NCI-H748 treated with DMSO at 0.1 percent for 48 hours (cell line): ENCODE measurements around the gene DTX2.
"Not testable (repeated sequence)": the region's sequence is repeated elsewhere in the genome, so short reads cannot be mapped to it uniquely, and the experiment has no call there.

Source experiments
- DNase-seq: peaks from one replicate; lab custom pipeline; 2025; lab: John Stamatoyannopoulos, UW

DTX2 gene

DNA sequence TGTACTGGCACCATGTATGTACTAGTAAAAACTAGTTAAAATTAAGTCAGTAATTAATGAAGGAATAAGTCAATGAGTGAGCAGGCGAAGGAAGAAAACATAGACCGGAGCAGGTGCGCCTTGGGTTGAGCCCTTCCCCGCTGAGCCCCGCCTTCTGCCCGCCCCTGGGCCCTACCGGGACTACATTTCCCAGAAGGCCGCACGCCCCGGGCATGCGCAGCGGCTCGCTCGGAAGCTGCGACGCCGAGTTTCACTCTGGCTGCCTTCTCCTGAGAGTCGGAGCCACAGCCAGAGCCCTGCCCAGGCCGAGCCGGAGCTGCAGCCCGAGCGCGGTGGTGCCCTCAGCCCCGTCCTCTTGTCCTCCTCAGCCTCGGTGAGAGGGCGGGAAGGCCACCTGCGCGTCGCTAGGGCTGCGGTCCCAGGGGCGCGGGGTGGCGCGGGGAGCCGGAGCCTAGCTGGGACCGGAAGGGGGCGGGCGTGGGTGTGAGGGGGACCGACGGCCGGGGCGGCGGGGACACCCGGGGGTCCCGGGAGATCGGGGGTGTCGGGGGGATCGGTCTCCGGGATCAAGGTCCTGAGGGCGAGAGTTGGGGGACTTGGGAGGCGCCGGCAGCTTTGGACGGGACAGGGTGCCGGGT, at the start of gene DTX2:
TSS of gene DTX2 (plus strand) at position 246 of the 638 bp plus-strand sequence. CDS start 18,801 bp downstream, outside the sequence.
- DNase-seq: not testable (repeated sequence)

GRCh38 chr7:76412249-76412648, 49.3 kb upstream of the DTX2 start:
- no peak for DNase-seq

DNA sequence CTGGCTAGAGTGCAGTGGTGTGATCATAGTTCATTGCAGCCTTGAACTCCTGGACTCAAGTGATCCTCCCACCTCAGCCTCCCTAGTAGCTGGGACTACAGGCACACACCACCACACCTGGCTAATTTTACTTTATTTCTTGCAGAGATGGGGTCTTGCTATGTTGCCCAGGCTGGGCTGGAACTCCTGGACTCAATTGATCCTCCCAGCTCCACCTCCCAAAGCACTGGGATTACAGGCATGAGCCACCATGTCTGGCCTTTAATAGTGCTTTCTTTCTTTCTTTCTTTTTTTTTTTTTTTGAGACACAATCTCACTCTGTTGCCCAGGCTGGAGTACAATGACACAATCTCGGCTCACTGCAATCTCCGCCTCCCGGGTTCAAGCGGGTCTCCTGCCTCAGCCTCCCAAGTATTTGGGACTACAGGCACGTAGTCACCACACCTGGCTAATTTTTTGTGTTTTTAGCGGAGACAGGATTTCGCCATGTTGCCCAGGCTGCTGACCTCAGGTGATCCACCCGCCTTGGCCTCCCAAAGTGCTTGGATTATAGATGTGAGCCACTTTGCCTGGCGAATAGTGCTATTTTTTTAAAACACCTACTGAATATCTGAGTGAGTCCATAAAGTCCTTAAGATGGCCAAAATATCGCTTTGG, 43.7 kb upstream of the DTX2 start:
- DNase-seq: not testable (repeated sequence)

GRCh38 chr7:76421097-76421496, 40.4 kb upstream of the DTX2 start:
- DNase-seq: not testable (repeated sequence)

DNA sequence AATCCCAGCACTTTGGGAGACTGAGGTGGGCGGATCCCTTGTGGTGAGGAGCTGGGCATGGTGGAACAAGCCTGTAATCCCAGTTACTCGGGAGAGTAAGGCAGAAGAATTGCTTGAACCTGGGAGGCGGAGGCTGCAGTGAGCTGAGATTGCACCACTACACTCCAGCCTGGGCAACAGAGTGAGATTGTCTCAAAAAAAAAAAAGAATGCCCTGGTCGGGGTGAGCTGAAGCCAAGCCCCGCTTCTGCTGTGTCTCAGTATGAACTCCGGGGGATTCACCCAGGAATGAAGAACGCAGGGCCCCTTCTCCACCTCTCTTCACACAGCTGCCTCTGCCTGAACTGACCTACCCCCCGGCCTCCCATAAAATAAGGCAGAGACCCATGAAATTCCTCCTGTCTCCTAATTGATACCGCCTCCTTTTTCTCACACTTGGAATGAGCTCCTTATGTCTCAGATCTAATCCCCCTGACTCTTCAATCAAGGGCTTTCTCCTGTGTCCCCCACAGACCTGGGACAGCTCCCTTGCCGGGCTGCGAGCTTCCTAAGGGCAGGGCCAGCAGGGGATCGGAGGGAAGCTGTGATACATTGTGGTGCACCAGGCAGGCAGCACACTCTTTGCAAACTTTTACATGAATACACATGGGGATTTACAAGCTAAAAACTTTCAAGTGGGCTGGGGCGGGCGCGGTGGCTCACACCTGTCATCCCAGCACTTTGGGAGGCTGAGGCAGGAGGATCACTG, 37.7 kb upstream of the DTX2 start:
- DNase-seq: no peak

DNA sequence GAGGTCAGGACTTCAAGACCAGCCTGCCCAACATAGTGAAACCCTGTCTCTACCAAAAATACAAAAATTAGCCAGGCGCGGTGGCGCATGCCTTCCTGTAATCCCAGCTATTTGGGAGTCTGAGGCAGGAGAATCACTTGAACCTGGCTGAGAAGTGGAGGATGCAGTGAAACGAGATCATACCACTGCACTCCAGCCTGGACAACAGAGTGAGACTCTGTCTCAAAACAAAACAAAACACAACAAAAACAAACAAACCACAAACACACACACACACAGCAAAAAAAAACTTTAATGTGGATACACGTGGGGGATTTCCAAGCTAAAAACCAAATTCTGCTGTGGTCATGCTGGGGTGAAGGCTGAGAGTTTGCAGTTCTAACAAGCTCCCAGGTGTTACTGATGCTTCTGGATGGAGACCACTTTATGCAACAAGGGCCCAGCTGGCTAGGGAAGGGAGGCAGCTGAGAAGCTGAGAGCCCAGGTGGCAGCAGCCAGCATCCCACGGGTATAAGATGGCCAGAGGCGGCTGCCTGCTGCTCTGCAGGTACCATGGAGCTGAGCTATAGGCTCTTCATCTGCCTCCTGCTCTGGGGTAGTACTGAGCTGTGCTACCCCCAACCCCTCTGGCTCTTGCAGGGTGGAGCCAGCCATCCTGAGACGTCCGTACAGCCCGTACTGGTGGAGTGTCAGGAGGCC, 36.9 kb upstream of the DTX2 start, which contains the start of gene ZP3:
TSS of gene ZP3 (plus strand) at position 538 of the 699 bp plus-strand sequence. CDS start at position 553, 15 bp downstream.
- no peak for DNase-seq

DNA sequence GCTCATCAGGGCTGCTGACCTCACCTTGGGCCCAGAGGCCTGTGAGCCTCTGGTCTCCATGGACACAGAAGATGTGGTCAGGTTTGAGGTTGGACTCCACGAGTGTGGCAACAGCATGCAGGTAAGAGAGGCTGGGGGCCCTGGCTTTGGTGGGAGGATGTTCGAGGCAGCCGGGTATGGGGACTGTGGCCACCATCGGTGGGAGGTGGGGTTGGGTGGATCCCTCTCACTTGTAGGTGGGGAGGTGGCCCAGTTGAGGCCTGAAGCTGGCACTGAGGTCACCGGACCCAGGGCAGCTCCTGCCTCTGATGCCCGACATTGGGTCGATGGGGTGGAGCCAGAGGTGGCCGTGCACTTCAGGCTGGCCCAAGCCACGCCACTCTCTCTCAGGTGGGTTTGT, 36.4 kb upstream of the DTX2 start:
- DNase-seq: no peak

DNA sequence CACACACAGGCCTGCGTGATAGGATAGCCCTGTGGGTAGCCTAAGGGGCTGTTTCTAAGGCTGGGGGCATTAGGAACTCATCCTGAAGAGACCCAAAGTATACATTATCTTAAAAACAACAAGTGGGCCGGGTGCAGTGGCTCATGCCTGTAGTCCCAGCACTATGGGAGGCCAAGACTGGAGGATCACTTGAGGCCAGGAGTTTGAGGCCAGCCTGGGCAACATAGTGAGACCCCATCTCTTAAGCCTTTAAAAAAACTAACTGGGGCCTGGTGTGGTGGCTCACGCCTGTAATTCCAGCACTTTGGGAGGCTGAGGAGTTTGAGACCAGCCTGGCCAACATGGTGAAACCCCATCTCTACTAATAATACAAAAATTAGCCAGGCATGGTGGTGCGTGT, 36.0 kb upstream of the DTX2 start:
- DNase-seq: not testable (repeated sequence)

- DNase-seq: no peak
Measured at GRCh38 chr7:76426246-76426645, 35.3 kb upstream of the DTX2 start.

GRCh38 chr7:76427635-76428034, 33.9 kb upstream of the DTX2 start:
- DNase-seq: no peak

DNA sequence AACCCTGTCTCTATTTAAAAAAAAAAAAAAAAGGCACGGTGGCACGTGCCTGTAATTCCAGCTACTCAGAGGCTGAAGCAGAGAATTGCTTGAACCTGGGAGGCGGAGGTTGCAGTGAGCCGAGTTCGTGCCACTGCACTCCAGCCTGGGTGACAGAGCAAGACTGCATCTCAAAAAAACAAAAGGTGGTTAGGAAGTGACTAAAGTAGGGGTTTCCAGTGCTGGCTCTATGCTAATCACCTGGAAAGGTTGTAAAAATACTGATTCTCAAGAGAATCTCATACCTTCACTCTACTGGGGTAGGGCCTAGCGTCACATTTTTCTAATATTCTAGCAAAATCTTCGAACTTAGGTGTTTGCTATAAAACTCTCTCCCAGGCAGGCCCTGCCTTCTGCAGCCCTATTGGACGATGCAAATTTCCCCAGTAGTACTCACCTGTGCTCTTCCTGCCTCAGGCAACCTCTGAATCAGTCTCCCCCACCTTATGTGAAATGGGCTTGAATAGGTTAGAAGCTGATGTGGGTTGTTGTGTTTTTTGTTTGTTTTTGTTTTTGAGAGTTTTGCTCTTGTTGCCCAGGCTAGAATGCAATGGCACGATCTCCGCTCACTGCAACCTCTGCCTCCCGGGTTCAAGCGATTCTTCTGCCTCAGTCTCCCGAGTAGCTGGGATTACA, 33.2 kb upstream of the DTX2 start:
- DNase-seq: no peak

GRCh38 chr7:76428868-76429805, 32.4 kb upstream of the DTX2 start:
- DNase-seq: no peak

DNA sequence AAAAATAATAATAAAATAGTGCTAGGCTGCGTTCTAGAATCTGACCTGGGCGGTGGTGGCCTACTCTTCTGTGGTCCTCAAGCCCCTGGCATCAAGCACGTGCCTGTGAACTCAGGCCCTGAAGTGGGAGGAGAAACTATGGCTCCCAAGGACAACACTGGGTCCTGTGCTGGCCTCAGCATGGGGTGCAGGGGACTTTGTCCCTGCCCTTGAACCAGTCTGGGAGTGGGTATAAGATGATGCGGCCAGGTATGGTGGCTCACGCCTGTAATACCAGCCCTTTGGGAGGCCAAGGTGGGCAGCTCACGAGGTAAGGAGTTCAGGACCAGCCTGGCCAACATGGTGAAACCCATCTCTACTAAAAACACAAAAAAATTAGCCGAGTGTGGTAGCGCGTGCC, 31.3 kb upstream of the DTX2 start:
- DNase-seq: no peak

GRCh38 chr7:76430836-76431235, 30.7 kb upstream of the DTX2 start:
- no peak for DNase-seq

- peak; percentile 58 for DNase-seq
Measured at GRCh38 chr7:76437873-76438272, 23.6 kb upstream of the DTX2 start.

DNA sequence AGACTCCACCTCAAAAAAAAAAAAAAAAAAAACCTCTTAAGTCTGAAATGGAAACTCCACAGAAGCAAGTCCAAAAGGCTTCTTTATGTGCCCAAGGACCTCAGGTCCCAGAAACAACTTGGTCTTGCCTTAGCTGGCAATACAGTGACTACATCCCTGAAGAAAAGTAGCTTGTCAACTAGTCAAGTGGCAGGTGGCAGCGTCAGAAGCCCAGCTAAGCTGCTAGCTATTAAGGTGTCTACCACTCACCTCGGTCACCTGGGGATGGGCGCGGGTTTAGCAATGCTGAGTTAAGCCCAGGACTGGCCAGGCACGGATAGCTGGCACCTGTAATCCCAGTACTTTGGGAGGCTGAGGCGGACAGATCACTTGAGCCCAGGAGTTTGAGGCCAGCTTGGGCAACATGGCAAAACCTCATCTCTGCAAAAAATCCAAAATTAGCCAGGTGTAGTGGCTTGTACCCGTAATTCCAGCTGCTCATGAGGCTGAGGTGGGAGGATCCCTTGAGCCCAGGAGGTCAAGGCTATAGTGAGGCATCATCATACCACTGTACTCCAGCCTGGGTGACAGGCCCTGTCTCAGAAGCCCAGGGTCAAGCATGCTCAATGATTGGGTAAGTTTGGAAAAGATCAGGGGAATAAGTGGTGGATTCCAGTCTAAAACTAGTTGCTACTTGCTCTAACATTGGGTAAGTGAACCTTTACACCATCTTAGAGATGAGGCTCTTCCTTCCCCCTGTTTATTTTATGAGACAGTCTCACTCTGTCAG, 22.2 kb upstream of the DTX2 start:
- DNase-seq: not testable (repeated sequence)

- not testable (repeated sequence) for DNase-seq
Measured at GRCh38 chr7:76440404-76440803, 21.1 kb upstream of the DTX2 start.

GRCh38 chr7:76441792-76442191, 19.7 kb upstream of the DTX2 start:
- not testable (repeated sequence) for DNase-seq

DNA sequence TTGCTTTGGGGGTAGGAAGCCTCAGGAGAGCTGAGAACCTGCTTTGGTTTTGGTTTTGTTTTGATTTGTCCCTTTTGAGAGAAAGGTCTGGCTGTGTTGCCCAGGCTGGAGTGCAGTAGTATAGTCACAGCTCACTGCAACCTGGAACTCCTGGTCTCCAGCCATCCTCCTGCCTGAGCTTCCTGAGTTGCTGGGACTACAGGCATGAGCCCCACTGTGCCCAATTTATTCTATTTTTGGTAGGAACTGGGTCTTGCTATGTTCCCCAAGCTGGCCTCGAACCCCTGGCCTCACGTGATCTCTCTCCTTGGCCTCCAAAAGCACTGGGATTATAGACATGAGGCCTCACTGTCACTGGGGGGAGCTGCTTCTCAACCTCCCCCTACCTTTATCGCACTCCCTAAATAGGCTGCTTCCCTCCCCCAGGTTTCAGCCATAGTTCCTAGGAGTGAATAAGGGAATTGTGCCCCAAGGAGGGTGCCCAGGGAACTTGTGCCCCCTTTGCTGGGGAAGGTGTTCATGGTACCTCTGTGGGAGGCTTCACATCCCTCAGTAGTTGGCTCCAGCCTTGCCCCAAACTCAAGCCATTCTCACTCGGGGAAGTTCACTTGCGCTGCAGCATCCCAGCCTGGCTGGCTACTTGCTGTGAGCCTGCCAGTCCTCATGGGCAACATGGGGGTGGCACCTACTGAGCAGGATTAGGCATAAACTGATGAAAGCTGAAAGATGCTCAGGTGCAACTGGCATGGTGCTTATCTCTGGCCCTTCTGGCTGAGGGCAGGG, 18.7 kb upstream of the DTX2 start:
- DNase-seq: not testable (repeated sequence)
